HepG2 (cell line): ENCODE data around the gene CTCF. TPM values are rescaled to one million over a fixed set of nuclear protein-coding genes. Genes with fewer than 3 reads are reported as not detected.

Experiments
- DBP ChIP-seq: sonication (generic); formaldehyde crosslinking; IDR thresholded peaks from 2 replicates; pipeline ENCODE4 v1.4.0; 2020; ENCODE audit warnings: missing genetic modification reagents; ENCODE audit errors: not compliant biosample characterization
- KLF9 ChIP-seq: IDR thresholded peaks from 2 replicates; pipeline ENCODE4 v1.6.1; 2016; ENCODE audit warnings: low read depth
- KMT2B ChIP-seq: IDR thresholded peaks from 2 replicates; pipeline ENCODE4 v1.6.1; 2016; ENCODE audit warnings: missing genetic modification reagents, missing compliant biosample characterization
- MLXIP ChIP-seq: sonication (generic); formaldehyde crosslinking; IDR thresholded peaks from 2 replicates; pipeline ENCODE4 v1.9.0; 2021; ENCODE audit warnings: missing genetic modification reagents, borderline replicate concordance
- MNT ChIP-seq: fragments of 450-650 bp; IDR thresholded peaks from 2 replicates; pipeline ENCODE4 v1.6.1; 2016
- PAXIP1 ChIP-seq: sonication (generic); formaldehyde crosslinking; conservative IDR thresholded peaks from 2 replicates; pipeline ENCODE4 v1.4.0; 2020; ENCODE audit warnings: mild to moderate bottlenecking, missing genetic modification reagents, moderate library complexity
- PHF8 ChIP-seq: sonication (generic); formaldehyde crosslinking; IDR thresholded peaks from 2 replicates; pipeline ENCODE4 v1.5.0; 2020; ENCODE audit warnings: missing genetic modification reagents
- POLR2AphosphoS5 ChIP-seq: IDR thresholded peaks from 2 replicates; pipeline ENCODE4 v1.6.1; 2012; ENCODE audit warnings: low read depth, low read length
- SSRP1 ChIP-seq: IDR thresholded peaks from 2 replicates; pipeline ENCODE4 v1.6.1; 2016; ENCODE audit warnings: control low read depth
- ZBTB2 ChIP-seq: sonication (generic); formaldehyde crosslinking; IDR thresholded peaks from 2 replicates; pipeline ENCODE4 v1.8.0; 2022; ENCODE audit warnings: low read depth, missing genetic modification reagents
- ZBTB39 ChIP-seq: sonication (generic); formaldehyde crosslinking; IDR thresholded peaks from 2 replicates; pipeline ENCODE4 v1.5.0; 2020; ENCODE audit warnings: missing genetic modification reagents
- ZFP90 ChIP-seq: sonication (generic); formaldehyde crosslinking; IDR thresholded peaks from 2 replicates; pipeline ENCODE4 v1.8.0; 2022; ENCODE audit warnings: missing genetic modification reagents, mild to moderate bottlenecking, inconsistent platforms, borderline replicate concordance
- ZNF138 ChIP-seq: sonication (generic); formaldehyde crosslinking; IDR thresholded peaks from 2 replicates; pipeline ENCODE4 v1.5.0; 2020; ENCODE audit warnings: mild to moderate bottlenecking, low read depth, missing genetic modification reagents
- ZNF20 ChIP-seq: sonication (generic); formaldehyde crosslinking; IDR thresholded peaks from 2 replicates; pipeline ENCODE4 v1.4.0; 2020; ENCODE audit warnings: mild to moderate bottlenecking, moderate library complexity, missing genetic modification reagents
- ZNF691 ChIP-seq: sonication (generic); formaldehyde crosslinking; IDR thresholded peaks from 2 replicates; pipeline ENCODE4 v1.4.0; 2020; ENCODE audit warnings: missing genetic modification reagents, low read depth, mild to moderate bottlenecking, borderline replicate concordance
- polyA plus RNA-seq, 8 experiments: library from polyadenylated mRNA; depleted of rRNA in 3 of 8; stranded (reverse) in 7 of 8; unstranded in 1 of 8; fragments of >200 nt; fragmentation: Illumina TruSeq in 4 of 8; extraction: Trizol in 4 of 8; gene quantifications; 2 replicates each; pipeline versions ENCODE4 v1.2.1 to v1.2.3, GENCODE V29; 2011 to 2016; ENCODE audit warnings: low read depth in 4 of 8, missing spikeins in 1 of 8, mixed read lengths in 1 of 8; ENCODE audit not compliant: insufficient read depth in 1 of 8
- total RNA-seq, 5 experiments: library from RNA; depleted of rRNA; stranded (reverse); fragments of >200 nt; fragmentation: Illumina TruSeq; extraction: Trizol; gene quantifications; 2 replicates each; pipeline ENCODE4 v1.2.3, GENCODE V29; 2016; ENCODE audit warnings: low read depth in 1 of 5

The CTCF gene
- total and polyA plus RNA-seq, 2 of the 13 experiments (the other 11 are each of a cell fraction or from before 2014, with no cell fraction given): 19.5 to 37.5 TPM

- TF ChIP-seq KMT2B (CRISPR knock-in tag): no peak
- no peak for TF ChIP-seq DBP
- TF ChIP-seq MLXIP (CRISPR knock-in tag): peak; percentile 56; the same call in 1 of the 2 replicates
- TF ChIP-seq POLR2AphosphoS5: no peak
- TF ChIP-seq PHF8 (CRISPR knock-in tag): 0 out of 2 replicates have a peak, but pooled peaks have one; percentile 24
- TF ChIP-seq KLF9 (CRISPR knock-in tag): no peak
- TF ChIP-seq SSRP1 (CRISPR knock-in tag): no peak
- no peak for TF ChIP-seq MNT
- TF ChIP-seq PAXIP1 (CRISPR knock-in tag): no peak
- TF ChIP-seq ZFP90 (CRISPR knock-in tag): no peak; the same call in 1 of the 2 replicates
- TF ChIP-seq ZNF138 (CRISPR knock-in tag): no peak
- TF ChIP-seq ZNF20 (CRISPR knock-in tag): no peak
- TF ChIP-seq ZNF691 (CRISPR knock-in tag): peak; percentile 61; the same call in 1 of the 2 replicates
- TF ChIP-seq ZBTB39 (CRISPR knock-in tag): no peak
- peak; percentile 45; the same call in 1 of the 2 replicates for TF ChIP-seq ZBTB2 (CRISPR knock-in tag)
Measured at GRCh38 chr16:67652578-67653127, 90.3 kb downstream of the CTCF start (continued).
